ENCODE results near the gene ALKBH4. TPM values are rescaled to one million over a fixed set of nuclear protein-coding genes. Genes with fewer than 3 reads are reported as not detected.

The ALKBH4 gene
- total and polyA plus RNA-seq, 10 of the 15 experiments (the other 5 are each of a cell fraction or from before 2014, with no cell fraction given): 4.1 to 16.9 (median 11.3) TPM

GRCh38 chr7:102431617-102432298 lies 32.9 kb downstream of the ALKBH4 start (continued):
- TF ChIP-seq SMC3 (IDR thresholded peaks at IDR 0.05; ENCODE audit: borderline replicate concordance, low read length): no peak
- no peak for TF ChIP-seq USF1 (IDR thresholded peaks at IDR 0.05; ENCODE audit: borderline replicate concordance, extremely low read length, insufficient read depth, low read depth, low read length)
- peak; percentile 64 for TF ChIP-seq YY1 (IDR thresholded peaks at IDR 0.05; ENCODE audit: low read depth, low read length)
- TF ChIP-seq NFIC (IDR thresholded peaks at IDR 0.05; ENCODE audit: low read depth, low read length): no peak
- 0 out of 2 replicates have a peak, but pooled peaks have one; percentile 16 for TF ChIP-seq SMARCA5 (IDR thresholded peaks at IDR 0.05)
- peak; percentile 23 for TF ChIP-seq MYC (IDR thresholded peaks at IDR 0.05; ENCODE audit: insufficient read depth, insufficient read length, insufficient replicate concordance, low read length, severe bottlenecking)
- no peak for TF ChIP-seq PML (IDR thresholded peaks at IDR 0.05; ENCODE audit: low read length)
- TF ChIP-seq ELK1 (IDR thresholded peaks at IDR 0.05; ENCODE audit: low read depth, low read length): no peak
- no peak for TF ChIP-seq ZSCAN29 (IDR thresholded peaks at IDR 0.05)
- TF ChIP-seq ZBTB11 (CRISPR knock-in tag; IDR thresholded peaks at IDR 0.05): no peak
- no peak for TF ChIP-seq RAD21 (IDR thresholded peaks at IDR 0.05; ENCODE audit: insufficient read depth, low read depth, low read length)
- peak; percentile 77 for TF ChIP-seq EED (IDR thresholded peaks at IDR 0.05; ENCODE audit: low read depth)
- no peak for TF ChIP-seq TCF12 (IDR thresholded peaks at IDR 0.05; ENCODE audit: low read depth, low read length)
- no peak for TF ChIP-seq STAT3 (IDR thresholded peaks at IDR 0.05; ENCODE audit: low read depth, low read length)
- no peak for TF ChIP-seq SREBF1 (IDR thresholded peaks at IDR 0.05; ENCODE audit: low read length)
- no peak for TF ChIP-seq PAX8 (IDR thresholded peaks at IDR 0.05)
- peak; percentile 17; the same call in 1 of the 2 replicates for TF ChIP-seq BACH1 (IDR thresholded peaks at IDR 0.05; ENCODE audit: borderline replicate concordance)
- TF ChIP-seq RUNX3 (IDR thresholded peaks at IDR 0.05; ENCODE audit: low read length): no peak
- peak; percentile 50; the same call in 1 of the 2 replicates for TF ChIP-seq CBFB (IDR thresholded peaks at IDR 0.05; ENCODE audit: low read depth)
- TF ChIP-seq CREB1 (IDR thresholded peaks at IDR 0.05; ENCODE audit: low read depth): no peak
- TF ChIP-seq SPI1 (IDR thresholded peaks at IDR 0.05; ENCODE audit: borderline replicate concordance, insufficient read depth, low read depth, low read length): peak; percentile 83
- TF ChIP-seq KAT2A (conservative IDR thresholded peaks at IDR 0.05; ENCODE audit: control insufficient read depth, low read depth, low read length): no peak
- TF ChIP-seq ZNF24 (IDR thresholded peaks at IDR 0.05): no peak
- TF ChIP-seq IRF4 (IDR thresholded peaks at IDR 0.05; ENCODE audit: low read depth, low read length): no peak
- TF ChIP-seq HCFC1 (IDR thresholded peaks at IDR 0.05; ENCODE audit: low read length): no peak
- TF ChIP-seq NRF1 (conservative IDR thresholded peaks at IDR 0.05; ENCODE audit: low read depth, low read length): no peak
- TF ChIP-seq EGR1 (IDR thresholded peaks at IDR 0.05; ENCODE audit: borderline replicate concordance in 1 of 2, low read depth in 2 of 2, low read length in 2 of 2): no peak
- TF ChIP-seq MEF2A (IDR thresholded peaks at IDR 0.05; ENCODE audit: insufficient read depth, low read depth, low read length): no peak
- no peak for TF ChIP-seq HDAC2 (IDR thresholded peaks at IDR 0.05)

Data from GM12878 (cell line).